Upper lobe of left lung (tissue), 4 donors: Measurements from ENCODE around the gene SPINT2.

Source experiments
- CTCF ChIP-seq, 6 experiments: fragments of 450-650 bp in 4 of 6; fragments of 200-600 bp in 2 of 6; sonication (generic) in 2 of 6; IDR thresholded peaks; one replicate each; pipeline ENCODE4 v1.5.1; 2016 to 2019; ENCODE audit warnings: antibody characterized with exemption in 6 of 6
- POLR2A ChIP-seq, 4 donors: fragments of 450-650 bp; IDR thresholded peaks; one replicate each; pipeline ENCODE4 v1.5.1; 2016 to 2017; ENCODE audit warnings: antibody characterized with exemption in 4 of 4, mild to moderate bottlenecking in 2 of 4

GRCh38 chr19:38336638-38337359 is 72.4 kb downstream of the SPINT2 start:
- peak in 1 of 6 experiments; percentile 15 for TF ChIP-seq CTCF (IDR thresholded peaks at IDR 0.05)
- peak in 1 of 4 donors; percentile 40 for TF ChIP-seq POLR2A (IDR thresholded peaks at IDR 0.05)
